Activated naive CD8-positive, alpha-beta T cell treated with anti-CD3 and anti-CD28 coated beads, Interleukin-2, amount 10 ng/mL, durations not matched to agents 7 days and 5 days (primary cell): ENCODE measurements around the gene PODXL. TPM values are rescaled to one million over a fixed set of nuclear protein-coding genes. Genes with fewer than 3 reads are reported as not detected.

Experiments
- ATAC-seq: fragments of 150-1000 bp; cut with Tn5 transposase; one replicate; pipeline ENCODE4 v1.10.0; 2021; ENCODE audit warnings: low read depth, moderate library complexity
- POLR2A ChIA-PET: fragments of 350-600 bp; sonication (Branson Sonifier 250); formaldehyde crosslinking; loops from one replicate; lab custom pipeline; 2021; ENCODE audit warnings: antibody characterized with exemption; lab: Charles Lee
- DNase-seq: peaks from one replicate; pipeline ENCODE4 v3.0.0; 2021
- H3K27ac Mint-ChIP-seq: one replicate; pipeline ENCODE4 v1.8.0; 2022; ENCODE audit warnings: mild to moderate bottlenecking, mixed read lengths
- H3K27me3 Mint-ChIP-seq: one replicate; pipeline ENCODE4 v1.8.0; 2022; ENCODE audit warnings: mild to moderate bottlenecking, moderate library complexity, mixed read lengths
- H3K36me3 Mint-ChIP-seq: one replicate; pipeline ENCODE4 v1.8.0; 2021; ENCODE audit warnings: mild to moderate bottlenecking, mixed read lengths
- H3K4me1 Mint-ChIP-seq: one replicate; pipeline ENCODE4 v1.8.0; 2021; ENCODE audit warnings: mixed read lengths
- H3K4me3 Mint-ChIP-seq: one replicate; pipeline ENCODE4 v1.8.0; 2022; ENCODE audit warnings: mild to moderate bottlenecking, moderate library complexity, mixed read lengths
- H3K9me3 Mint-ChIP-seq: one replicate; pipeline ENCODE4 v1.8.0; 2021; ENCODE audit warnings: mixed read lengths
- total RNA-seq, 2 experiments: library from RNA; stranded (reverse); gene quantifications; one replicate each; pipeline ENCODE4 v1.2.3, GENCODE V29; 2021

PODXL gene
- total RNA-seq, 2 experiments from 2014 or later = 1.4 to 1.5 TPM

- Mint-ChIP-seq H3K9me3 (no peaks in the 10 kb centered on the region), H3K36me3 (no peaks in the 10 kb centered on the region), H3K4me1 (no peaks in the 10 kb centered on the region), H3K27ac (no peak overlapping the region), H3K27me3 (no peaks in the 10 kb centered on the region), H3K4me3 (no peak overlapping the region)
- POLR2A ChIA-PET = no interaction called here
- DNase-seq (no peak), ATAC-seq (no peak)
These were observed 29.8 kb upstream of the PODXL start for GRCh38 chr7:131586259-131586658.

- POLR2A ChIA-PET = no interaction called here
- ATAC-seq = no peak
- DNase-seq = no peak
- no peak overlapping the region for H3K27ac Mint-ChIP-seq
- H3K4me1 Mint-ChIP-seq = no peaks in the 10 kb centered on the region
- no peak overlapping the region for H3K4me3 Mint-ChIP-seq
- H3K27me3 Mint-ChIP-seq = no peaks in the 10 kb centered on the region
- no peaks in the 10 kb centered on the region for H3K36me3 Mint-ChIP-seq
- H3K9me3 Mint-ChIP-seq = no peaks in the 10 kb centered on the region
These were observed 27.0 kb upstream of the PODXL start for GRCh38 chr7:131583430-131583829.

- no peak overlapping the region for H3K27ac Mint-ChIP-seq
- H3K4me1 Mint-ChIP-seq = no peaks in the 10 kb centered on the region
- POLR2A ChIA-PET = no interaction called here
- H3K36me3 Mint-ChIP-seq = no peaks in the 10 kb centered on the region
- ATAC-seq (no peak), DNase-seq (no peak)
- no peaks in the 10 kb centered on the region for H3K9me3 Mint-ChIP-seq
- H3K27me3 Mint-ChIP-seq = no peaks in the 10 kb centered on the region
- no peak overlapping the region for H3K4me3 Mint-ChIP-seq
These were observed 25.0 kb upstream of the PODXL start for GRCh38 chr7:131581241-131582051.

- Mint-ChIP-seq H3K36me3 (no peaks in the 10 kb centered on the region), H3K9me3 (no peaks in the 10 kb centered on the region), H3K27me3 (peaks cover 2% of the 10 kb centered on the region), H3K27ac (no peak overlapping the region), H3K4me1 (no peaks in the 10 kb centered on the region), H3K4me3 (no peak overlapping the region)
- POLR2A ChIA-PET = no interaction called here
- no peak for ATAC-seq
- no peak for DNase-seq
These were observed 22.2 kb upstream of the PODXL start for GRCh38 chr7:131578602-131579001.

GRCh38 chr7:131574741-131575140, 18.3 kb upstream of the PODXL start:
- ATAC-seq = no peak
- Mint-ChIP-seq H3K27ac (no peak overlapping the region), H3K4me3 (no peak overlapping the region), H3K36me3 (no peaks in the 10 kb centered on the region), H3K27me3 (peaks cover 2% of the 10 kb centered on the region), H3K4me1 (no peaks in the 10 kb centered on the region), H3K9me3 (no peaks in the 10 kb centered on the region)
- POLR2A ChIA-PET = no interaction called here
- no peak for DNase-seq

GRCh38 chr7:131570401-131570800, 14.0 kb upstream of the PODXL start:
- H3K27me3 Mint-ChIP-seq = no peaks in the 10 kb centered on the region
- no peaks in the 10 kb centered on the region for H3K4me1 Mint-ChIP-seq
- ATAC-seq (no peak), DNase-seq (no peak)
- H3K27ac Mint-ChIP-seq = no peak overlapping the region
- no peak overlapping the region for H3K4me3 Mint-ChIP-seq
- H3K36me3 Mint-ChIP-seq = no peaks in the 10 kb centered on the region
- POLR2A ChIA-PET = no interaction called here
- no peaks in the 10 kb centered on the region for H3K9me3 Mint-ChIP-seq

GRCh38 chr7:131568970-131569369, 12.5 kb upstream of the PODXL start:
- H3K4me1 Mint-ChIP-seq = no peaks in the 10 kb centered on the region
- H3K4me3 Mint-ChIP-seq = no peak overlapping the region
- H3K36me3 Mint-ChIP-seq = no peaks in the 10 kb centered on the region
- H3K9me3 Mint-ChIP-seq = no peaks in the 10 kb centered on the region
- POLR2A ChIA-PET = interaction anchor here (0.6 kb wide), 1 partner anchor 41 kb away, joined by 6 read pairs; no protein-coding TSS in a partner anchor
- H3K27ac Mint-ChIP-seq = no peak overlapping the region
- no peaks in the 10 kb centered on the region for H3K27me3 Mint-ChIP-seq
- DNase-seq = no peak
- ATAC-seq = no peak

GRCh38 chr7:131568510-131568909, 12.1 kb upstream of the PODXL start:
- Mint-ChIP-seq H3K9me3 (no peaks in the 10 kb centered on the region), H3K27me3 (peaks cover under 1% of the 10 kb centered on the region), H3K27ac (no peak overlapping the region), H3K4me3 (no peak overlapping the region), H3K36me3 (no peaks in the 10 kb centered on the region), H3K4me1 (no peaks in the 10 kb centered on the region)
- ATAC-seq = no peak
- POLR2A ChIA-PET = no interaction called here
- DNase-seq = no peak

GRCh38 chr7:131564640-131565039, 8.2 kb upstream of the PODXL start:
- Mint-ChIP-seq H3K4me3 (no peak overlapping the region), H3K4me1 (no peaks in the 10 kb centered on the region), H3K36me3 (no peaks in the 10 kb centered on the region), H3K9me3 (no peaks in the 10 kb centered on the region), H3K27me3 (peaks cover 10% of the 10 kb centered on the region), H3K27ac (no peak overlapping the region)
- POLR2A ChIA-PET = no interaction called here
- no peak for DNase-seq
- ATAC-seq = no peak

GRCh38 chr7:131563918-131564317, 7.5 kb upstream of the PODXL start:
- H3K9me3 Mint-ChIP-seq = no peaks in the 10 kb centered on the region
- ATAC-seq (no peak), DNase-seq (no peak)
- no peaks in the 10 kb centered on the region for H3K36me3 Mint-ChIP-seq
- H3K27me3 Mint-ChIP-seq = peaks cover 17% of the 10 kb centered on the region
- H3K4me3 Mint-ChIP-seq = no peak overlapping the region
- no peaks in the 10 kb centered on the region for H3K4me1 Mint-ChIP-seq
- H3K27ac Mint-ChIP-seq = no peak overlapping the region
- POLR2A ChIA-PET = no interaction called here

GRCh38 chr7:131562941-131563340, 6.5 kb upstream of the PODXL start:
- no peak overlapping the region for H3K27ac Mint-ChIP-seq
- H3K9me3 Mint-ChIP-seq = no peaks in the 10 kb centered on the region
- H3K4me1 Mint-ChIP-seq = no peaks in the 10 kb centered on the region
- DNase-seq (no peak), ATAC-seq (no peak)
- H3K4me3 Mint-ChIP-seq = no peak overlapping the region
- POLR2A ChIA-PET = no interaction called here
- no peaks in the 10 kb centered on the region for H3K36me3 Mint-ChIP-seq
- H3K27me3 Mint-ChIP-seq = peaks cover 27% of the 10 kb centered on the region

GRCh38 chr7:131560061-131560460, 3.6 kb upstream of the PODXL start:
- Mint-ChIP-seq H3K9me3 (no peaks in the 10 kb centered on the region), H3K36me3 (no peaks in the 10 kb centered on the region), H3K27ac (no peak overlapping the region), H3K4me1 (peaks cover 2% of the 10 kb centered on the region), H3K4me3 (no peak overlapping the region), H3K27me3 (peaks cover 46% of the 10 kb centered on the region)
- POLR2A ChIA-PET = no interaction called here
- DNase-seq (no peak), ATAC-seq (no peak)

GRCh38 chr7:131557652-131558385, 1.4 kb upstream of the PODXL start:
- H3K4me3 Mint-ChIP-seq = no peak overlapping the region
- peaks cover 2% of the 10 kb centered on the region for H3K4me1 Mint-ChIP-seq
- DNase-seq (no peak), ATAC-seq (no peak)
- no peaks in the 10 kb centered on the region for H3K36me3 Mint-ChIP-seq
- peaks cover 60% of the 10 kb centered on the region for H3K27me3 Mint-ChIP-seq
- POLR2A ChIA-PET = interaction anchor here (0.6 kb wide), 1 partner anchor 107 kb away, joined by 4 read pairs; no protein-coding TSS in a partner anchor
- H3K9me3 Mint-ChIP-seq = no peaks in the 10 kb centered on the region
- no peak overlapping the region for H3K27ac Mint-ChIP-seq
